H1 (cell line): Measurements from ENCODE around the gene TCHH.

Experiments
- EP300 ChIP-seq, 2 experiments: IDR thresholded peaks; 1 replicate in 1 of 2; 2 replicates in 1 of 2; pipeline ENCODE4 v1.6.1; 2011 to 2012; ENCODE audit warnings: low read depth in 2 of 2, low read length in 2 of 2, mild to moderate bottlenecking in 2 of 2, borderline replicate concordance in 1 of 2, inconsistent platforms in 1 of 2, moderate library complexity in 1 of 2
- TAF1 ChIP-seq: IDR thresholded peaks from 2 replicates; pipeline ENCODE4 v1.6.1; 2011; ENCODE audit warnings: mild to moderate bottlenecking, low read depth, low read length
- TBP ChIP-seq: IDR thresholded peaks from 2 replicates; pipeline ENCODE4 v1.6.1; 2011; ENCODE audit warnings: low read depth, low read length, improper control_type of control experiment
- YY1 ChIP-seq: IDR thresholded peaks from 2 replicates; pipeline ENCODE4 v1.6.1; 2011; ENCODE audit warnings: low read depth, mild to moderate bottlenecking, low read length

- TF ChIP-seq YY1 (no peak), TAF1 (no peak), EP300 (IDR thresholded peaks at IDR 0.05; ENCODE audit: borderline replicate concordance in 1 of 2, low read depth in 2 of 2, low read length in 2 of 2) (no peak), TBP (no peak)
These were observed 42.9 kb downstream of the TCHH start for GRCh38 chr1:152072311-152072710.
